ENCODE measurements around the gene STX10.
"Not testable (repeated sequence)": the region's sequence is repeated elsewhere in the genome, so short reads cannot be mapped to it uniquely, and the experiment has no call there.

STX10 gene, protein sequence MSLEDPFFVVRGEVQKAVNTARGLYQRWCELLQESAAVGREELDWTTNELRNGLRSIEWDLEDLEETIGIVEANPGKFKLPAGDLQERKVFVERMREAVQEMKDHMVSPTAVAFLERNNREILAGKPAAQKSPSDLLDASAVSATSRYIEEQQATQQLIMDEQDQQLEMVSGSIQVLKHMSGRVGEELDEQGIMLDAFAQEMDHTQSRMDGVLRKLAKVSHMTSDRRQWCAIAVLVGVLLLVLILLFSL

DNA sequence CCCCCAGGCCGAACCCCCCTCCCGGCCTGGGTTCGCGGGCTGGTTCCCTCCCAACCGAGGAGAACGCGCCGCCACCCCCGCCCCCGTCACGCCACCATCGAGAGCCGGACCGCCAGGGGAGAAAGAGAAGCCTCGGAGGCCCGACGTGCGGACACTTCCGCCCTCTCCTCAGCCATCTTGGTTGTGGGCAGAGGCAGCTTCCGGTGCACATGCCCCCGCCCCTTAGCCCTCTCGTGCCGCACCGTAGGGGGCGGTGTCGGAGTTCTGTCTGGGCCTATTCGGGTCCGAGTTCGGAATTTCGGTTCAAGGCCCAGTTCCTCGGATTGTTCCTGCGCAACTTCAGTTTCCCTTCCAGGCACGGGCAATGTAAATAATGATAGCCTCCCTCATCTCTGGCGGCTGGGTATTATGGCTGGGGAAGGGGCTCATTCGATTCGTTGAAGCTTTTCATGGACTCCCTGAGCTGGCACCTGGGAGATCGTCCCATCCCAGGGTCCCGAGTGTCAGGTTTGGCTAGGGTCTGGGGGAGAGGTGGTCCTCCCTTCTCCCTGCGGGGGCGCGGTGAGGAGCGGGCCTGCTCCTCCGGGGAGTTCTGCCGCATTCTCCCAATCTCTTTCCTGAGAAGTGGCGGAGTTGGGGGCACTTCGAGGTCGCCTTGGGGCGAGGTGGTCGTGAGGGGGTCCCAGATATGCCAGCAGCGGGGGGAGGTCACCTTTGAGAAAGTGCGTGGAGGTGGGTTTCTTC, at the start of gene STX10, which contains the start of gene IER2:
Gene STX10 (minus strand): TSS at position 189 of the 744 bp plus-strand sequence. CDS start 202 bp downstream, outside the sequence.
Gene IER2 (plus strand): TSS at position 225 of the 744 bp plus-strand sequence. CDS start 2,776 bp downstream, outside the sequence.
- peak; percentile 95 for DNase-seq

DNA sequence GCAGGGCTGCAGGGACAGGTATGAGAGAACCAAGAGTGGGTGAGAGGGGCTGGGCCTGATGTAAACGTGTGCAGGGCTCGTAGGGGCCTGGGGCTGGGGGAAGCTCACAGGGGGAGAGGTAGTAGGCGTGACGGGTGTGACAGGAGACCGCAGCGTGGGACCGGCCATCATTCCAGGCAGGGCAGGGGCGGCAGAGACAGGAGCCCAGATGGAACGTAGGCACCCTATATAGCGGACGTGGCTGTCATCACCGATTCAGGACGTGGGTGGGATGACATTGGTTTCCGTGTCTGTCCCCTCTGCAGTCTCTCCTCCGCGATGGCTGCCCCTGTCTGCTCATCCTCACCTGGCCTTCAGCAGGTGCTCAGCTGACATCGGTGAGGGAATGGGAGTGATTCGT, 48.5 kb upstream of the STX10 start:
- DNase-seq = no peak

DNA sequence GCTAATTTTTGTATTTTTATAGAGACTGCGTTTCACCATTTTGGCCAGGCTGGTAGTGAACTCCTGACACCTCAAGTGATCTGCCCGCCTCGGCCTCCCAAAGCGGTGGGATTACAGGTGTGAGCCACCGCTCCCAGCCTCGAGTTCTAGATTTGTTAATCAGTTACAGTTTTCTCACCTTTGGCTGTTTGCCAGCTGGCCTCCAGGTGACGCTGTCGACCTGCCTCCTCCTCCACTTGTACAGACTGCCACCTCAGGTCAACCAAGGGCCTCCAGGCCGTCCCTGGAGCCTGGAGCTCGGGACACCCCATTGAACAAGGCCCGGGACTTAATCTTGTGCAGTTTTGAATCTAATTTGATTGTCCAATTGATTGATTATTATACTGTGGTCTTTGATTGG, 45.5 kb upstream of the STX10 start:
- peak; percentile 62 for DNase-seq

DNA sequence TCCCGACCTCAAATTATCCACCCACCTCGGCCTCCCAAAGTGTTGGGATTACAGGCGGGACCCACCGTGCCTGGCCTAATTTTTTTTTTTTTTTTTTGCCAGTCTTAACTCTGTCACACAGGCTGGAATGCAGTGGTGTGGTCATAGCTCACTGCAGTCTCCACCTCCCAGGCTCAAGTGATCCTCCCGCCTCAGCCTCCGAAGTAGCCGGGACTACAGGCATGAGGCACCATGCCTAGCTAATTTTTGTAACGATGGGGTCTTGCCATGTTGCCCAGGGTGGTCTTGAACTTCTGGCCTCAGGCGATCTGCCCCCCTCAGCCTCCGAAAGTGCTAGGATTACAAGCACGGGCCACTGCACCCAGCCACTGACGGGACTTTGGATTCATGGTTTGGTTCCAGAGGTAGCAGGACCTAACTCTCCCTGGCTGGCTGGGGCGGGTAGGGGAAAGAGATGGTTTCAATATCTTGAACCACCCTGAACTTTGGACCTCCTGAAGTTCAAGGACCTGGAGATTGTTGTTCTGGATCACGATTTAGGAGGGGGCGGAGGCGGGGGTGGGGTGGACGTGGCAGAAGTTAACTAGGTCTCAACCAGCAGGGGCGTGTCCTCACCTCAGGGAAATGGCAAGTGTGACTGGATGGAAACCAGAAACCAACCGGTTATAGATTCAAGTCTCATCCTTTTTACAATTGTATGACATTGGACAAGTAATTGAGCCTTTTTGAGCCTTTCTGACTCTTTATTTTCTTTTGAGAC, 40.8 kb upstream of the STX10 start:
- no peak for DNase-seq

DNA sequence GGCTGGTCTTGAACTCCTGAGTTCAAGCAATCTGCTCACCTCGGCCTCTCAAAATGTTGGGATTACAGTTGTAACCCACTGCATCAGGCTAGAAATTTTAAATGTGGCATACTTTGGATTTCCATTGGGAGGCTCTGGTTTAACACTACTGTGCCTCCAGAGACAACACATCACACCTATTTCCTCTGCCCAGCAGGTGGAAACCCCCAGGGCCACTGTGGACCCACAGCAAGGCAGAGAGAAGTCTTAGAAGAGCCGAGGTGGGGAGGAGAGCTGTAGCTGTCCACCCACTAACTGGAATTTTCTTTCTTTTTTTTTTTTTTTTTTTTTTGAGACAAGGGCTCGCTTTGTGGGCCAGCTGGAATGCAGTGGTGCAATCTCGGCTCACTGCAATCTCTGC, 39.4 kb upstream of the STX10 start:
- DNase-seq = no peak

DNA sequence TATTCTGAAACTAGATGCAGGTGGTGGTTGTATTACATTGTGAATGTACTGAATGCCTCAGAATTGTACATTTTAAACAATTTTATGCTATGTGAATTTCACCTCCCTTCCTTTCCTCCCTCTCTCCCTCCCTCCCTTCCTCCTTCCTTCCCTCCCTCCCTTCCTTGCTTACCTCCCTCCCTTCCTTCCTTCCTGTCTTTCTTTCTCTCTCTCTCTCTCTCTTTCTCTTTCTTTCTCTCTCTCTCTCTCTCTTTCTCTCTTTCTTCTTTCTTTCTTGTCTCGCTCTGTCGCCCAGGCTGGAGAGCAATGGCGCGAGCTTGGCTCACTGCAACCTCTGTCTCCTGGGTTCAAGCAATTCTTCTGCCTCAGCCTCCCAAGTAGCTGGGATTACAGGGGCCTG, 37.2 kb upstream of the STX10 start:
- no peak for DNase-seq

DNA sequence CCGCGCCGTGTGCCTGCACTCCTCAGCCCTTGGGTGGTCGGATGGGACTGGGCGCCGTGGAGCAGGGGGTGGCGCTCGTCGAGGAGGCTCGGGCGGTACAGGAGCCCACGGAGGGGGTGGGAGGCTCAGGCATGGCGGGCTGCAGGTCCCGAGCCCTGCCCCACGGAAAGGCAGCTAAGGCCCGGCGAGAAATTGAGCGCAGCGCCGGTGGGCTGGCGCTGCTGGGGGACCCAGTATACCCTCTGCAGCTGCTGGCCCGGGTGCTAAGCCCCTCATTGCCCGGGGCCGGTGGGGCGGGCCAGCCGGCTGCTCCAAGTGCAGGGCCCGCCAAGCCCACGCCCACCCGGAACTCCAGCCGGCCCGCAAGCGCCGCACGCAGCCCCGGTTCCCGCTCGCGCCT, 36.5 kb upstream of the STX10 start:
- DNase-seq = not testable (repeated sequence)

DNA sequence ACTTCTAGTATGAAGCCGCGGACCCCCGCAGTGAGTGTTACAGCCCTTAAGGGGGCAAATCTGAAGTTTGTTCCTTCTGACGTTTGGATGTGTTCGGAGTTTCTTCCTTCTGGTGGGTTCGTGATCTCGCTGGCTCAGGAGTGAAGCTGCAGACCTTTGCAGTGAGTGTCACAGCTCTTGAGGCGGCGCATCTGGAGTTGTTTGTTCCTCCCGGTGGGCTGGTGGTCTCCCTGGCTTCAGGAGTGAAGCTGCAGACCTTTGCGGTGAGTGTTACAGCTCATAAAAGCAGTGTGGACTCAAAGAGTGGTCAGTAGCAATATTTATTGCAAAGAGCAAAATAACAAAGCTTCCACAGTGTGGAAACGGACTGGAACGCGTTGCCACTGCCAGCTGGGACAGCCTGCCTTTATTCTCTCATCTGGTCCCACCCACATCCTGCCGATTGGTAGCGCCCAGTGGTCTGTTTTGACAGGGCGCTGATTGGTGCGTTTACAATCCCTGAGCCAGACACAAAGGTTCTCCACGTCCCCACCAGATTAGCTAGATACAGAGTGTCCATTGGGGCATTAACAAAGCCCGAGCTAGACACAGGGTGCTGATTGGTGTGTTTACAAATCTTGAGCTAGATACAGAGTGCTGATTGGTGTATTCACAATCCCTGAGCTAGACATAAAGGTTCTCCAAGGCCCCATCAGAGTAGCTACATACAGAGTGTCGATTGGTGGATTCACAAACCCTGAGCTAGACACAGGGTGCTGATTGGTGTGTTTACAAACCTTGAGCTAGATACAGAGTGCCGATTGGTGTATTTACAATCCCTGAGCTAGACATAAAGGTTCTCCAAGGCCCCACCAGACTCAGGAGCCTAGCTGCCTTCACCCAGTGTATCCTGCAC, 35.8 kb upstream of the STX10 start:
- not testable (repeated sequence) for DNase-seq

DNA sequence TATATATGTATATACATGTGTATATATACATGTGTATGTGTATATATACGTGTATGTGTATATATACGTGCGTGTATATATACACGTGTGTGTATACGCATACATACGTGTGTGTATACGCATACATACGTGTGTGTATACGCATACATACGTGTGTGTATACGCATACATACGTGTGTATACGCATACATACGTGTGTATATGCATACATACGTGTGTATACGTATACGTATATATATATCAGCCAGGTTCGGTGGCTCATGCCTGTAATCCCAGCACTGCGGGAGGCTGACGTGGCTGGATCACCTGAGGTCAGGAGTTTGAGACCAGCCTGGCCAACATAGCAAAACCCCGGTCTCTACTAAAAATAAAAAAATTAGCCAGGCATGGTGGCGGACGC, 34.8 kb upstream of the STX10 start:
- not testable (repeated sequence) for DNase-seq

DNA sequence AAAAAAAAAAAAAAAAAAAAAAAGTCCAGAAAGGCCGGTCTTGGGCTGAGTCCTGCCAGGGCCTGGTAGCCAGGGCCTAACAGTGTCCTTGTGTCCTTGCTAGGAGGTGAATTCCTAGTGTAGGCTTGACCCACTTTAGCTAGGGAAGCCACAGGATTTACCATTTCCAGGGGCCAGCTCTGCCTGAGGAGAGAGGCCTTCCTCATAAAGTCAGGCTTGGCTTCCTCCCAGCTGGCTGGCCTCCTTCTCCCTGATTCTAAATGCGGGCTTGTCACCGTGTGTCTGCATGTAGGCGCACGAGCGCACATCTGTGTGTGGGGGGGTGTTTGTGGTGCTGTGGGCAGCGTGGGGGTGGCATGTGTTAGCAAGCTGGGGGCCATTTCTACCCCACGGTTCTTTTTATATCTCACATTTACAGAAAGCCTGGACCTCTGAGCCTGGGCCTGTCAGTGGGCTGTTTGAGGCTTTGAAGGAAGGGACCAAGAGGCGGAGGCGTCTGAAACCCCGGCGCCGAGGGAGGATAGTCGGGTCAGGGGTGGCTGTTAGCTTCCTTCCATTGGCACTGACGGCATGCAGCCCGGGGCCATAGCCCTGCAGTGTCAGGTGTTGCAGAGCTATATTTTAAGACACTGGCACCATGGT, 31.7 kb upstream of the STX10 start:
- peak; percentile 50 for DNase-seq

DNA sequence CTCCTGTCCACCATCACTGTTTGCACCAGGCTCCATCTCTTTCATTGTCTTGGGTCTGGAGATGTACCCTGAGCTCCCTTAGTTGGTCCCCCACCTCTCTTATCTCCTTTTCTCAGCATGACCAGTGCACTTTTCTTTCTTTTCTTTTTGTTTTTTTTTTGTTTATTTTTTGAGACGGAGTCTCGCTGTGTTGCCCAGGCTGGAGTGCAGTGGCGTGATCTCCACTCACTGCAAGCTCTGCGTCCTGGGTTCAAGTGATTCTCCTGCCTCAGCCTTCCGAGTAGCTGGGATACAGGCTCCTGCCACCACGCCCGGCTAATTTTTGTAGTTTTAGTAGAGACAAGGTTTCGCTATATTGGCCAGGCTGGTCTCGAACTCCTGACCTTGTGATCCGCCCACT, 28.1 kb upstream of the STX10 start:
- DNase-seq = not testable (repeated sequence)

DNA sequence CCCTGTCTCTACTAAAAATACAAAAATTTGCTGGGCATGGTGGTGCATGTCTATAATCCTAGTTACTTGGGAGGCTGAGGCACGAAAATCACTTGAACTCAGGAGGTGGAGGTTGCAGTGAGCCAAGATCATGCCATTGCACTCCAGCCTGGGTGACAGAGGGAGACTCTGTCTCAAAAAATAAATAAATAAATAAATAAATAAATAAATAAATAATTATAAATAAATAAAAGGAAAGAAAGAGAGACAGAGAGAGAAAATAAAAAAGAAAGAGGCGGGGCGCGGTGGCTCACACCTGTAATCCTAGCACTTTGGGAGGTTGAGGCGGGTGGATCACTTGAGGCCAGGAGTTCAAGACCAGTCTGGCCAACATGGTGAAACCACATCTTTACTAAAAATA, 27.4 kb upstream of the STX10 start:
- DNase-seq = not testable (repeated sequence)

DNA sequence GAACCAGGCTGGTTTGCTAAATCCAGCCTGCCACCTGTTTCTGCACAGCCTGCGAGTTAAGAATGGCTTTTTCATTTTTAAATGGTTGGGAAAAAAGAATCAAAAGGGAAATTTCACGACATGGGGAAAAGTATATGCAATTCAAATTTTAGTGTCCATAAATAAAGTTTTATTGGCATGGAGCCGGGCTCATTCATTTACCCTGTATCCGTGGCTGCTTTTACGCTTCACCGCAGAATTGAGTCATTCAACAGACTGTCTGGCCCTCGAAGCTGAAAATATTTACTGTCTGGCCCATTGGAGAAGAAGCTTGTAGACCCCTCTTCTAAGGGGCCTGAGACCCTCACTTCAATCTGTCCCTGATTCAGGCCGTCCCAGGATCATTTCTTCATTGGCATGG, 26.2 kb upstream of the STX10 start:
- DNase-seq = no peak

DNA sequence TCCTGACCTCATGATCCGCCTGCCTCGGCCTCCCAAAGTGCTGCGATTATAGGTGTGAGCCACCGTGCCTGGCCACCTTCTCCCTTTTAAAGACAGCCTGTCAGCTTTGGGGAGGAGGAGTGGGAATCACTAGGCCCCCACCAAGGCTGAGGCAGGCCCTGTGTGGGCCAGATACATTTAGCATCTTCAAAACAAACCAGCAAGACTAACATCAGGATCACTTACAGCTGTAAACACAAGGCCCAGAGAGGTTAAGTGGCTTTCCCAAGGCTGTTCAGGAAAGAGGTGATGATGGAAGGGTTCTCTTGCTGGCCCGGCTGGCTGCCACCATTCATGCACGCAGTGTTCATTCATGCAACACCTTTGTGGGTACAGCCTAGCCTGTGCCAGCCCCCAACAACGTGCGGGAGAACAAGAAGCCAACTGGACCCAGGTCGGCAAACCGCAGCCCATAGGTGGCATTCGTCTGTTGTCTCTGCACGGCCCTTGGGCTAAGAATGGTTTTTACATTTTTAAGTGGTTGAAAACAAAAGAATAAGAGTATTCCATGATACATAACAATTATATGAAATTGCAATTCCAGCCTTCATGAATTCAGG, 23.1 kb upstream of the STX10 start:
- no peak for DNase-seq

DNA sequence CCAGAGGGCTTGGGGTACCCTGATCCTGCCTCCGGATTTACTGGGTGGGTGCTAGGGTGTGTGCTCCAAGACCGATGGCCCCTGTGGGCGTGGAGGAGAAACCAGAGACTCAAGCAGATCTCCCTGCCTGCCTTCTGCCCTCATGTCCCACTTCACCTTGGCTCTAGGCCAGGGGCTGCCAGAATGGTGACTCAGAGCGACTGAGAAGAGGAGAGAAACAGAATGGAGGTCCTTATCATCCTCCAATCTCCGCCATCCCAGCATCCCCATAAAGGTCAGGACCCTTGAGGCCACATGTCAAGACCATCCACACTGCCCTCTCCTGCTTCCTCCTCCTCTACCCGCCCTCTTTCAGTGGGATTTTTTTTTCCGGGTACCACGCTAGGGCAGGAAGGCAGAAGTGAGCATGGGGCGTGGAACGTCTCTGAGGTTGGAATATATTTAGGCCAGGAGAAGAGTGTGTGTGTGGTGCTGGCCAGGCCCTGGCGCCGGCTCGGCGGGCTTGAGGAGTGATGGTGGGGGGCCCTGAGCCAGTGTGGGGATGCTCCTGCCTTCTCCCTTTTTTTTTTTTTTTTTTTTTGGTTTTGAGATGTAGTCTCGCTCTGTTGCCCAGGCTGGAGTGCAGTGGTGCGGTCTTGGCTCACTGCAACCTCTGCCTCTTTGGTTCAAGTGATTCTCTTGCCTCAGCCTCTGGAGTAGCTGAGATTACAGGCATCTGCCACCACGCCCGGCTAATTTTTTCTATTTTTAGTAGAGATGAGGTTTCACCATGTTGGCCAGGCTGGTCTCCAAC, 22.4 kb upstream of the STX10 start:
- peak; percentile 72 for DNase-seq

DNA sequence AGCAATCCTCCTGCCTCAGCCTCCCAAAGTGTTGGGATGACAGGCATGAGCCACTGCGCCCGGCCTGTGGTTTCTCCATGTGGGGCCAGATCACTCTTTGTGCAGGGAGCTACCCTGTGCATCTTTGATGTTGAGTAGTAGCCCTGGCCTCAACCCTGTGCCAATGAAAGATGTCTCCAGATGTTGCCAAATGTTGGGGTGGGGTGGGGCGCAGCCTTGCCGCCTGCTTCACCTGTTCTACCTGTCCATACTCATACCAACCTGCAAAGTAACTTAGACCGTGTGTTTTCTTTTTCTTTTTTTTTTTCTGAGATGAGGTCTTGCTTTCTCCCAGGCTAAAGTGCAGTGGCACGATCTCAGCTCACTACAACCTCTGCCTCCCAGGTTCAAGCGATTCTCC, 21.0 kb upstream of the STX10 start:
- no peak for DNase-seq

DNA sequence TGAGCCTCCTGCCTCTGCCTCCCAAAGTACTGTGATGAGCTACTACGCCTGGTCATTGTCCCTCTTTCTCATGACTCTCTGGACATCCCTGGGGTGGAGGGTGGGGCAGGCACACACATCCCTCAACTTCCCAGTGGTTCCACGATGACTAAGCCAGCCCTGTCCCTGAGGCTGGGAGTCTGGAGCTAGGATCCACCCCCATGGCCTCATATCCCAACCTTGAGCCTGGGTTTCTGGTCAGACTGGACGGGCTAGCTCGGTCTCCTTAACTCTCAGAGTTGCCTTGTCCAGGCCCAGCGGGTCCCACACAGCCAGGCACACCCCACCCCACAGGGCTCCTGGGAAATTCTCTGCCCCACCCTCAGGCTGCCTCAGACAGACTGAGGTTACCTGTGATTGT, 19.6 kb upstream of the STX10 start:
- no peak for DNase-seq

DNA sequence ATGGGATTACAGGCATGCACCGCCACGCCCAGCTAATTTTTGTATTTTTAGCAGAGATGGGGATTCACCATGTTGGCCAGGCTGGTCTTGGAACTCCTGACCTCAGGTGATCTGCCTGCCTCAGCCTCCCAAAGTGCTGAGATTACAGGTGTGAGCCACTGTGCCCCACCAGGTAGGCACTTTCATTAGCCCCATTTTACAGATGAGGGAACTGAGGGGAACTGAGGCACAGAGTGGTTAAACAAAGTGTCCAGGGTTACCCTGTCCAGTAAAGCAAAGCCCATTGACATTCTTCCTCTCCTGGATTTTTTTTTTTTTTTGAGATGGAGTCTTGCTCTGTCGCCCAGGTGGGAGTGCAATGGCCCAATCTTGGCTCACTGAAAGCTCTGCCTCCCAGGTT, 16.0 kb upstream of the STX10 start:
- DNase-seq = not testable (repeated sequence)

DNA sequence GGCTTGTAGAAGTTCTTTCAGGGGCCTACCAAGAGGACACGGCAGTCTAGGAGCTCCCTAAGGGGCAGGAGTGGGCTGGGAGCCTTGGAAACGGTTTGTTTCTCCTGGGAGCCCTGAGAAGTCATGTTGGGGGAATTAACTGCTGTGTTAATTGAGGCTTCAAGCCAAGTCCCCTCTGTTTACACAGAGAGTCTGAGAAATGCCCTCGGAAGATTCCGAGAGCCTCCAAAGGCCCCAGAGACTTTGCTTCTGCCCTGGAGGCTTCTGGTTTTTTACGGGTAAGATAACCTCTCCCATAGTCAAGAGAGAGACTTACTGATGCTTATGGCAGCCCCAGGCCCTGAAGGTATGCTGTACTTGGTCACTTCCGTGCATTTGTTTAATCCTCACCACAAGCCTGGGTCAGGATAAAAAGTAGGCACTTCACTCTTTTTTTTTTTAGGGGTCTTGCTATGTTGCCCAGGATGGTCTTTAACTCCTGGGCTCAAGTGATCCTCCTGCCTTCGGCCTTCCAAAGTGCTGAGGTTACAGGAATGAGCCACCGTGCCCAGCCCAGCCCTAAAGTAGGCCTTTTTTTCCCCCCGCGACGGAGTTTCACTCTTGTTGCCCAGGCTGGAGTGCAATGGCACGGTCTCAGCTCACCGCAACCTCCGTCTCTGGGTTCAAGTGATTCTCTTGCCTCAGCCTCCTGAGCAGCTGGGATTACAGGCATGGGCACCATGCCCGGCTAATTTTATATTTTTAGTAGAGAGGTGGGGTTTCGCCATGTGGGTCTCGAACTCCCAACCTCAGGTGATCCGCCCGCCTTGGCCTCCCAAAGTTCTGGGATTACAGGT, 15.2 kb upstream of the STX10 start:
- DNase-seq = no peak

All from CD4-positive, alpha-beta T cell treated with Interleukin-15 for 1 hour (primary cell).